Hepatocyte (in vitro differentiated cells): ENCODE results near the gene GPR183. TPM values are rescaled to one million over a fixed set of nuclear protein-coding genes. Genes with fewer than 3 reads are reported as not detected.

Experiments
- DNase-seq: peaks from one replicate; pipeline ENCODE4 v3.0.0-alpha.2; 2016; ENCODE audit warnings: low spot score
- H2AFZ ChIP-seq: fragments of 200-600 bp; sonication (generic); 2 replicates; pipeline ENCODE4 v1.6.0; 2016; ENCODE audit warnings: antibody characterized with exemption, mild to moderate bottlenecking
- H3K27ac ChIP-seq: fragments of 200-600 bp; sonication (generic); 2 replicates; pipeline ENCODE4 v1.5.1; 2016; ENCODE audit warnings: mild to moderate bottlenecking
- H3K27me3 ChIP-seq: fragments of 200-600 bp; sonication (generic); 2 replicates; pipeline ENCODE4 v1.6.1; 2016
- H3K36me3 ChIP-seq: fragments of 200-600 bp; sonication (generic); replicated peaks from 2 replicates; pipeline ENCODE4 v1.5.1; 2016; ENCODE audit warnings: low read depth; ENCODE audit not compliant: insufficient read depth
- H3K4me1 ChIP-seq: fragments of 200-600 bp; sonication (generic); 2 replicates; pipeline ENCODE4 v1.5.1; 2016; ENCODE audit warnings: mild to moderate bottlenecking, moderate library complexity; ENCODE audit not compliant: insufficient read depth
- H3K4me2 ChIP-seq: fragments of 200-600 bp; sonication (generic); 2 replicates; pipeline ENCODE4 v1.6.0; 2016
- H3K4me3 ChIP-seq: fragments of 200-600 bp; sonication (generic); 2 replicates; pipeline ENCODE4 v1.5.1; 2016; ENCODE audit warnings: mild to moderate bottlenecking
- H3K79me2 ChIP-seq: fragments of 200-600 bp; sonication (generic); 2 replicates; pipeline ENCODE4 v1.6.0; 2017; ENCODE audit warnings: mild to moderate bottlenecking
- H3K9me2 ChIP-seq: fragments of 200-600 bp; sonication (generic); replicated peaks from 2 replicates; pipeline ENCODE4 v1.6.0; 2017; ENCODE audit warnings: mild to moderate bottlenecking; ENCODE audit not compliant: insufficient read depth
- H3K9me3 ChIP-seq: fragments of 200-600 bp; sonication (generic); 2 replicates; pipeline ENCODE4 v1.5.1; 2016; ENCODE audit warnings: low read depth, mild to moderate bottlenecking
- H4K20me1 ChIP-seq: fragments of 200-600 bp; sonication (generic); 2 replicates; pipeline ENCODE4 v1.6.0; 2016; ENCODE audit warnings: mild to moderate bottlenecking; ENCODE audit not compliant: insufficient read depth, poor library complexity, severe bottlenecking
- EZH2 ChIP-seq: fragments of 200-600 bp; sonication (generic); IDR thresholded peaks from 2 replicates; pipeline ENCODE4 v1.6.1; 2016; ENCODE audit warnings: antibody characterized with exemption, mild to moderate bottlenecking, borderline replicate concordance
- EZH2phosphoT487 ChIP-seq: fragments of 200-600 bp; sonication (generic); IDR thresholded peaks from one replicate; pipeline ENCODE4 v1.6.1; 2018; ENCODE audit warnings: antibody characterized with exemption, mild to moderate bottlenecking, low read depth, moderate library complexity; ENCODE audit not compliant: unreplicated experiment, severe bottlenecking
- WGBS: methylation state at CpG from one replicate; pipeline ENCODE4 v1.1.6; 2016; ENCODE audit warnings: low lambda C conversion rate; ENCODE audit errors: missing lambda C conversion rate; 5-methylcytosine and 5-hydroxymethylcytosine counted together
- polyA plus RNA-seq: library from polyadenylated mRNA; unstranded; fragments of >200 nt; fragmentation: Nextera tagmentation; extraction: Ambion mirVana; gene quantifications from 2 replicates; pipeline ENCODE4 v1.2.1, GENCODE V29; 2016
- total RNA-seq: library from RNA; depleted of rRNA; stranded (reverse); fragments of >200 nt; gene quantifications from 2 replicates; pipeline ENCODE4 v1.2.3, GENCODE V29; 2014
- TF ChIP-seq, protein P1 (sequence below): fragments of 200-600 bp; sonication (generic); IDR thresholded peaks from 2 replicates; pipeline ENCODE4 v1.5.1; 2016; ENCODE audit warnings: antibody characterized with exemption, mild to moderate bottlenecking; ENCODE audit not compliant: poor library complexity

GPR183 gene
- total and polyA plus RNA-seq, 2 experiments from 2014 or later, result 1.4 to 5.2 TPM

DNA sequence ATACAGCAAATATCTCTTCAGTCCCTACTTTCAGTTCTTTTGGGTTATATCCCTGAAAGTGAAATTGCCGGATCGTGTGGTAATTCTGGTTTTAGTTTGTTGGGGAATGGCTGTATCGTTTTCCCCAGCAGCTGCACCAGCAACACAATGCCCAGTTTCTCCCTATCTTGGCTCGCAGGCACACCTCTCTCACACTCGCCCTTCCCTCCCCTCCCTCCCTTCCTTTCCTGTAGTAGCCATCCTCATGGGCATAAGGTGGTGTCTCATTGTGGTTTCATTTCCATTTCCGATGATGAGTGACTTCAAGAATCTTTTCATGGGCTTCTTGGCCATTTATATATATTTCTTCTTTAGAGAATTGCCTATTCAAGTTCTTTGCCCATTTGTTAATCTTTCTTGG lies 40.4 kb downstream of the GPR183 start:
- H3K9me2 ChIP-seq, result no peaks in the 10 kb centered on the region
- H3K79me2 ChIP-seq, result peaks cover 7% of the 10 kb centered on the region
- H3K9me3 ChIP-seq, result no peaks in the 10 kb centered on the region
- DNase-seq, result no peak
- H3K36me3 ChIP-seq, result no peaks in the 10 kb centered on the region
- no peak overlapping the region for H3K27ac ChIP-seq
- H2AFZ ChIP-seq, result no peak overlapping the region
- TF ChIP-seq, protein P1, sequence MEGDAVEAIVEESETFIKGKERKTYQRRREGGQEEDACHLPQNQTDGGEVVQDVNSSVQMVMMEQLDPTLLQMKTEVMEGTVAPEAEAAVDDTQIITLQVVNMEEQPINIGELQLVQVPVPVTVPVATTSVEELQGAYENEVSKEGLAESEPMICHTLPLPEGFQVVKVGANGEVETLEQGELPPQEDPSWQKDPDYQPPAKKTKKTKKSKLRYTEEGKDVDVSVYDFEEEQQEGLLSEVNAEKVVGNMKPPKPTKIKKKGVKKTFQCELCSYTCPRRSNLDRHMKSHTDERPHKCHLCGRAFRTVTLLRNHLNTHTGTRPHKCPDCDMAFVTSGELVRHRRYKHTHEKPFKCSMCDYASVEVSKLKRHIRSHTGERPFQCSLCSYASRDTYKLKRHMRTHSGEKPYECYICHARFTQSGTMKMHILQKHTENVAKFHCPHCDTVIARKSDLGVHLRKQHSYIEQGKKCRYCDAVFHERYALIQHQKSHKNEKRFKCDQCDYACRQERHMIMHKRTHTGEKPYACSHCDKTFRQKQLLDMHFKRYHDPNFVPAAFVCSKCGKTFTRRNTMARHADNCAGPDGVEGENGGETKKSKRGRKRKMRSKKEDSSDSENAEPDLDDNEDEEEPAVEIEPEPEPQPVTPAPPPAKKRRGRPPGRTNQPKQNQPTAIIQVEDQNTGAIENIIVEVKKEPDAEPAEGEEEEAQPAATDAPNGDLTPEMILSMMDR, result no peak
- TF ChIP-seq EZH2phosphoT487 (no peak), EZH2 (no peak)
- 86% methylated on average over 6 of the region's 6 CpGs for WGBS
- no peaks in the 10 kb centered on the region for H3K4me1 ChIP-seq
- H3K4me3 ChIP-seq, result no peak overlapping the region
- no peaks in the 10 kb centered on the region for H3K27me3 ChIP-seq
- H3K4me2 ChIP-seq, result no peak overlapping the region
- no peaks in the 10 kb centered on the region for H4K20me1 ChIP-seq

DNA sequence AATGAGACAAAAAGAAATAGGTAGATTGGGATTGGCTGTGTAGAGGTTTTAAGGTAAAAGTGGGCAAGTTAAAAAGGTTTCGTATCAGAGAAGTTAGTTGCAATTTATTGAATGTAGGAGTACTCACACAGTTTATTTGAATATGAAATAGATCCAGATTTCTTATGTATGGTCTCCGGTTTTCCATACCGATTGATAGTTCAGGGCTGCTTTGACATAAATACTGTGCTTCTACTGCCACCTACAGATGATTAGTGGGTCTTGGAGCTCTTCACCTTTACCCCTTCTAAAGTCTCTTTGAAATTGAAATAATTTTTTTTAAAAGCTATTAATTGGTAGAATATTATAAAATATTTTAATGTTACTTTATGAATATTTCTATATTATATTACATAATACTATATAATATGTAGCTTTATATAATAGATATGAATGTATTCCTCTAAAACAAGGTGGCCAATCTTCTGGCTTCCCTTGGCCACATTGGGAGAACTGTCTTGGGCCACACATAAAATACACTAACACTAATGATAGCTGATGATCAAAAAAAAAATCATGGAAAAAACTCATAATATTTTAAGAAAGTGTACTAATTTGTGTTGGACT lies 41.3 kb downstream of the GPR183 start:
- peak; percentile 46 for DNase-seq
- H3K79me2 ChIP-seq, result no peaks in the 10 kb centered on the region
- no peaks in the 10 kb centered on the region for H4K20me1 ChIP-seq
- no peaks in the 10 kb centered on the region for H3K36me3 ChIP-seq
- H3K9me2 ChIP-seq, result no peaks in the 10 kb centered on the region
- TF ChIP-seq EZH2, result no peak
- TF ChIP-seq, protein P1, result peak; percentile 71
- no peak overlapping the region for H3K4me3 ChIP-seq
- H3K4me2 ChIP-seq, result no peak overlapping the region
- no peaks in the 10 kb centered on the region for H3K4me1 ChIP-seq
- H3K27me3 ChIP-seq, result no peaks in the 10 kb centered on the region
- WGBS, result 38% methylated on average over 3 of the region's 3 CpGs
- H2AFZ ChIP-seq, result no peak overlapping the region
- no peak overlapping the region for H3K27ac ChIP-seq
- H3K9me3 ChIP-seq, result no peaks in the 10 kb centered on the region

DNA sequence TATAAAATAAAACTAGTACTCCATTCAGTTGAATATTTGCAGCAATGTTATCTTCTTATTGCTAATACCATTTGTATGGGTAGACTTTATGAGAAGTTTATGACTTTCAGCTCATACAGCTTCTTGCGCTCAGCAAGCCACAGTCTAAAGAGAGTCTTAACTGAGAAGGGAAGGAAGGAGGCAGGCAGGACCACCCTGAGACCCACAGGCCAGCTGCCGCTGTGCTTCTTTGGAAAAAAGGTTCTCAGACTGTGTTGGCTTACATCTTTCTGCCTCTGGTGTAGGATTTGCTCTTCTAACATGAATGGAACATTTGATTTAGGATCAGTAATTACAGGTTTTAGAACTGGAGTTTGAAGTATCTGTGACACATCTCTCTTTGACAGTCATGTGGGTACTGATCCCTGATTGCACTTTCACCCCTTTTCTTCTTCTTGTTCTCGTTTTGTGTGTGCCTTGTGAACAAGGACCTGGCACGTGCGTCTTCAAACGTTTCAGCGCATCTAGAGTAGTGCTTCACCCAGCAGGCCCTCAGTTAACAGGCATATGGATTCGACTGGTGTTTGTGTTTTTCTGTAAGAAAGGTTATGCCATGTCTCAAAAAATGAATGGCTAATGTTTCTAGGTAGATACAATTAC lies 41.9 kb downstream of the GPR183 start:
- H3K4me2 ChIP-seq, result no peak overlapping the region
- WGBS, result 83% methylated on average over 8 of the region's 8 CpGs
- no peaks in the 10 kb centered on the region for H3K9me3 ChIP-seq
- H3K27ac ChIP-seq, result no peak overlapping the region
- no peak overlapping the region for H3K4me3 ChIP-seq
- no peaks in the 10 kb centered on the region for H3K36me3 ChIP-seq
- H3K9me2 ChIP-seq, result no peaks in the 10 kb centered on the region
- H3K79me2 ChIP-seq, result no peaks in the 10 kb centered on the region
- no peak for DNase-seq
- no peaks in the 10 kb centered on the region for H3K27me3 ChIP-seq
- no peaks in the 10 kb centered on the region for H3K4me1 ChIP-seq
- H2AFZ ChIP-seq, result no peak overlapping the region
- no peak for TF ChIP-seq EZH2
- TF ChIP-seq, protein P1, result no peak
- H4K20me1 ChIP-seq, result no peaks in the 10 kb centered on the region
